Measurements from ENCODE around the gene TRIM2.
"Not testable (repeated sequence)": the region's sequence is repeated elsewhere in the genome, so short reads cannot be mapped to it uniquely, and the experiment has no call there.

The TRIM2 gene

GRCh38 chr4:153204247-153204671, at the start of gene TRIM2:
Gene TRIM2, plus strand, starts transcription at chr4:153204443. Its CDS starts 88 bp downstream, at chr4:153204531.
- DNase-seq = no peak

DNA sequence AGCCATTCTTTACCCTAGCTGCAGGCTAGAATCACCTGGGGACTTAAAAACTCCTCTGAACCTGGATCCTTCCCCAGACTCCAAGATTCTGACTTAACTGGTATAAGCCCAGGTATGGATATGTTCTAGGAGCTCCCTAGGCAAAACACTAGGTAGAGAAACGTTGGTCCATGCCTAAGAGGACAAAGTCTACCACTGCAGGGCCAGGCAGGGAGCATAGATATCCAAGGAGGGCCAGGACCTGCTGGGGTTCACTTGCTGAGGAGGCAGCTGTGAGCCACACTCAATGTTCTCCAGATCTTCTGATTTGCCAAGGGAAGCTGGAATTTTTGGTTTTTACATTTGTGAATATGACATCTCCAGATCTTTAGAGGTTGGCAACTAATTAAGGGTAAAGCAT, 48.6 kb upstream of the TRIM2 start:
- DNase-seq = no peak

- peak; percentile 81 for DNase-seq
Measured at GRCh38 chr4:153156263-153156662, 48.0 kb upstream of the TRIM2 start.

GRCh38 chr4:153156721-153157120, 47.5 kb upstream of the TRIM2 start:
- DNase-seq = no peak

DNA sequence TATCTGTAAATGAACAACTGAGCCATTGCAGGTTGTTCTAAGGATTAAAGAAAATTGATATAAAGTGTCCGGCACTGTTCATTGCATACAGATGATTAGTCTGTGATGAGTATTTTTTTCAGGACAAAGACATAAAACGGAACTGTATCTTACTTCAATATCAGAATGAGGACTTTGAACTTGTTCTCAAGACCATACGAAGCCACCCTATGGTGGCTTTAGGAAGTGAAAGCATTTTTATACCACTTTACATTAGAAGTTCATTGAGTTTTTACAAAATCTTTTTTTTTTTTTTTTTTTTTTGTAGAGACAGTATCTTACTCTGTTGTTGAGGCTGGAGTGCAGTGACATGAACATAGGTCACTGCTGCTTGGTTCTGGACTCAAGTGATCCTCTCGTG, 45.2 kb upstream of the TRIM2 start:
- DNase-seq = peak; percentile 76

DNA sequence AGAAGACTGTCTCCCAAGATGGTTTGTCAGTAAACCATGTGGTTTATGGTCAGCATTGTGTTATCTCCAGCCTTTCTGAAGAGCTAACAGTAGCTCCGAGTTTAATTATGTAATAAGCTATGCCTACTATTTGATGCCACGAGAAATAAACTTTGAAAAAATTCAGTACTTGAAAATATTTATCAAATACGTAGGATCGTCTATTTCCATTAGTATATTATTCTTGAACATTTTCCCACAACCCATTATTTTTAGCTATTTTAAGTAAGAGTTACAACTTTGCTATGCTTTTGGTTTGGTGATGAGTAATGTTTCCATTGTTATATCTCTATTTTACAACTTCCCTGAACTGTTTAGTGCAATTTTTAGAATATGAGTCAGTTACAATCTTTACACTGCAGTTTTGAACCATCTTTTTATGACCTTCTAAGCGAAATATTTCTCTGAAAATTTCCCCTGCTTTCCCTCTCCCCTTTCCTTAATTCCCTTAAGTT, 44.5 kb upstream of the TRIM2 start:
- peak; percentile 70 for DNase-seq

DNA sequence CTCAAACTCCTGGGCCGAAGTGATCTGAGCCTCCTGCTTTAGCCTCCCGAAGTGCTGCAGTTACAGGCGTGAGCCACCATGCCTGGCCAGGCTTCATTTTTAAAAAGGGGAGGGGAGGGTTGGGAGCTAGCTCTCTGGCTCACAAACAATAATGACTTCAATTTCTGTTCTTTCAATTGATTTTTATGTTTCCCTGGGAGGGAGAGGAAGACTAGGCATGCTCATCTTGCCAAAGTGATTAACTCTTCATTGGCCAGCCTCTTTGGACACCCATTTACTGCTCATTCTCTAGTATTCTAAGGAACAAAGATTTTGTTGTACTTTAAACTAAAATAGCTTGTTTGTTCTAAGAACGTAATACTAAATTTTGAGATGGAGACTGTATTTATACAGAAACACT, 43.4 kb upstream of the TRIM2 start:
- no peak for DNase-seq

- no peak for DNase-seq
Measured at GRCh38 chr4:153161226-153161963, 42.8 kb upstream of the TRIM2 start.

GRCh38 chr4:153165236-153165635, 39.0 kb upstream of the TRIM2 start:
- DNase-seq = not testable (repeated sequence)

DNA sequence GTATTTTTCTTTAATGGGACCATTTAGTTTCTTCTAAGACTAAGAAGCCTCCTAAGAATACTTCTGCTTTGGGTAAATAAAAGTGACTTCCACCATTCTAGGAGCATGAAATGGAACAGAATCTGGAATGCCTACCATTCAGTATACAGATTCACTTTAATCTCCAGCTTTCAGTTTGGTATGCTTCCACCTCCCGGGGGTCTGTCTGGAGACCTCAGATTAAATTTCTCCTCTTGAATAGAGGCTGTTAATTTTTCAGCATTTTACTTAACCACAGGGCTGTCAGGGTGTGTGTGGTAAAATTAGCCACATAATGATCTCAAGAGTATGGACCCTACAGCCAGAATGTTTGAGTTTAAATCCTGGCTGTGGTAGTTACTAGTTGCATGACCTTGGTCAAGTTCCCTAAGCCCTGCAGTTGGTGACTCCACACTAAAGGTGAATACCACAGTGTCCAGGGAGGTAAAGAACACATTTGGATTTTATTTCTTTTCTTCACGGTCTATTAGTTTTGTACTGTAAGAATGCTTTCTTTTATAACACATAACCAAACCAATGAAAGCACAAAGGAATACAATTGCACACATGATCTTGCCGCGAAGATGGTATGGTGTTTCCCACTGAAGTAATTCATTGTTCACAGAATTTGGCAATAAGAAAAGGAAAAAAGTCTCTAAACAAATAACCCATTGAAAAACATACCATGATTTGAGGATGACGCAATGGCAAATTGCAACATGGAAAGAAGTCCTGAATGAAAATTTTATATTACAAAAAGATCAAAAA, 37.3 kb upstream of the TRIM2 start:
- no peak for DNase-seq

GRCh38 chr4:153169776-153170175, 34.5 kb upstream of the TRIM2 start:
- no peak for DNase-seq

GRCh38 chr4:153170407-153170806, 33.8 kb upstream of the TRIM2 start:
- no peak for DNase-seq

DNA sequence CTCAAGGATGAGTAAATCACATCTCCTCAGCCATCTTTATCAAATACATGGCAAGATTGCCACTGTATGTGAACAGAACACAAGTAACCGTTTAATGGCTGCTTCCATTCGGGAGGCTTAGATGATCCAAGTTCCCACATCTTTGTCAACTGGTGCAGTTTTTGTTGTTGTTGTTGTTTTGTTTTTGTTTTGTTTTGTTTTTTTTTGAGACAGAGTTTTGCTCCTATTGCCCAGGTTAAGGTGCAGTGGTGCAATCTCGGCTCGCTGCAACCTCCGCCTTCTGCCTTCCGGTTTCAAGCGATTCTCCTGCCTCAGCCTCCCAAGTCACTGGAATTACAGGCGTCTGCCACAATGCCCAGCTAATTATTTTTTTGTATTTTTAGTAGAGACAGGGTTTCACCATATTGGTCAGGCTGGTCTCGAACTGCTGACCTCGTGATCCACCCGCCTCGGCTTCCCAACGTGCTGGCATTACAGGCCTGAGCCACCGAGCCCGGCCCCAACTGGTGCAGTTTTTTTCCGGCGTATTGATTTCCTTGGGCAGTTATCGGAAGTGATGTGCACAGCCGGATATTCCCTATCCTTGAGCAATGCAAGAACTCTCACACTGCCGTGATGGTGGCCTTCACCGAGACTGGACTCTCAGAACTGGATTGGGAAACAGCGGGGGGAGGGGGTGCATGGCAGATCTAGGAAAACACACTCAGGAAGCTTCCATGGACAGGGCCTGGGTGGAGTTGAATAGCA, 29.2 kb upstream of the TRIM2 start:
- DNase-seq = no peak

DNA sequence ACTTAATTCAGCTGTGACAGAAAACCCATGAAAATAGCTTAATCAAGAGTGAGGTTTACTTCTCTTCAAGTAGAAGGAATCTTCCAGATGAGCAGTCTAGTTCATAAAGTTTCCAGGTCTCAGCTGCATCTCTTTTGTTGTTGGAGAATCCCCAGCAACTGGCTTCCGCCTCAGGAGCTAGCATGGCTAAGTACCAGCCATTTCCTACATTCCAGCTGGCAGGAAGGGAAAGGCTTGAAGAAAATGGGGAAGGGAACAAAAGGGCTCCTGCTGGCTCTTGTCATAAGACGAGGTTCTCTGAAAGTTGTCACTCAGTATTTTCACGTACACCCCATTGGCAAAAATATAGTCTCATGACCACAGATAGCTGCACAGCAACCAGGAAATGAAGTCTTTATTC, 27.3 kb upstream of the TRIM2 start:
- DNase-seq = no peak

DNA sequence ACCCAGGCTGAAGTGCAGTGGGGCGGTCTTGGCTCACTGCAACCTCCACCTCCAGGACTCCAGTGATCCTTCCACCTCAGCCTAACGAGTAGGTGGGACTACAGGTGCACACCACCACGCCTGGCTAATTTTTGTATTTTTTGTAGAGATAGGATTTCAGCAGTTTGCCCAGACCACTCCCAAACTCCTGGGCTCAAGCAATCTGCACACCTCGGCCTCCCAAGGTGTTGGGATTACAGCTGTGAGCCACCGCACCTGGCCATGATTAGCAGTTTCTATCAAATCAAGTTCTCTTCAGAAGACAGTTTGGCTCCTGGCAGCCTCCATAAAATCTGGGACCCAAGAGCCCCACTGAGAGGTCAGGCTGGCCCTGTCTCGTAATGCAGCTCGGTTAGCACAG, 26.4 kb upstream of the TRIM2 start:
- DNase-seq = no peak

DNA sequence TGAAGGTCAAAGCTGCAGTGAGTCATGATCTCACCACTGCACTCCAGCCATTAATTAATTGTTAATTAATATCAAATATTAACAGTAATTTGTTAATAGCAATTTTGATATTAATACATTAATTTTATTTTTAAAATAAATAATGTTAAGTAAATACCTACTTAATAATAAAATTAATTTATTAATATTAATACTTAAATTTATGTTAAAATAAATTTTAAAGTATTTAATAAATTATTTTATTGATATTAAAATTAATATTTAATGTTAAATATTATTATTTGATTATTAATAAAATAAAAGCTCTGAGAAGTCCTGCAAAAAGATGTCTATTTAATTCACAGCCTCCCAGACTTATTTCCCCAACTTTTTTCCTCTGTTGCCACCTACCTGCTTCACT, 25.1 kb upstream of the TRIM2 start:
- DNase-seq = no peak

DNA sequence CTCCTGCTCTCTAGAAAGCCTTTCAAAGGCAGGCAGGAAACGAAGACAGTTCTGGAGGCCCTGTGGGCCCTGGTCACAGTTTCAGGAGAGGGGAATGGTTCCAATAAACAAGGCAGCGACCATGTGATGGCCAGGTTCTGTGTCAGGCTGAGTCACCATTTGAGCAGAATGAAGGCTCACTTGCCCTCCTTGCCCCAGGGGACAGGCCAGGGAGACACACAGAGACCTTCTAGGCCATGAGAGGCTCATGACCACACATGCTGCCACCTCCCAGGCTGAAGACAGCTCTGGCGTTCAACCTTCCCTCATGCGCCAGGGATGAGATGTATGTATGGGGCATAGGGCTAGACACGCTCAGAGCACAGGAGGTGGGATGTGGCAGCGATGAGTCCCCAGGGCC, 22.9 kb upstream of the TRIM2 start:
- no peak for DNase-seq

- DNase-seq = no peak
Measured at GRCh38 chr4:153181700-153182099, 22.5 kb upstream of the TRIM2 start.

DNA sequence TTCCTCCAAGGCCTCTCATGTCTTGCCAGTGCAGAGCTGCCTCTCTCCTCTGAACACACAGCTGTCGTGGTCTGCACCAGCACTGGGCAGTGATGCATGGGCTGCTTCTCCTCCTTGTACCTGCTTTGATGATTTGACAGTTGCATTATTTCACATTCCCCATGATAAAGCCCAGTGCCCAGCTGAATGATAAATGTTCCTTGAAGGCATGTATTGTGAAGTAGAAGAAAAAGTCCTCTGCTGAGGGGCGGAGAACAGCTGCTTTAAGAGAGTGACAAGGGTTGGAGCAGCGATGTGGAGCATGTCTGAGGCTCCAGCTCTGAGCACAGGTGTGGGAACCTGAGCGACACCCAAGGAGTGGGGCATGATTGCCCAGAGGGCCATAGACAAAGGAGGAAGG, 21.1 kb upstream of the TRIM2 start:
- no peak for DNase-seq

DNA sequence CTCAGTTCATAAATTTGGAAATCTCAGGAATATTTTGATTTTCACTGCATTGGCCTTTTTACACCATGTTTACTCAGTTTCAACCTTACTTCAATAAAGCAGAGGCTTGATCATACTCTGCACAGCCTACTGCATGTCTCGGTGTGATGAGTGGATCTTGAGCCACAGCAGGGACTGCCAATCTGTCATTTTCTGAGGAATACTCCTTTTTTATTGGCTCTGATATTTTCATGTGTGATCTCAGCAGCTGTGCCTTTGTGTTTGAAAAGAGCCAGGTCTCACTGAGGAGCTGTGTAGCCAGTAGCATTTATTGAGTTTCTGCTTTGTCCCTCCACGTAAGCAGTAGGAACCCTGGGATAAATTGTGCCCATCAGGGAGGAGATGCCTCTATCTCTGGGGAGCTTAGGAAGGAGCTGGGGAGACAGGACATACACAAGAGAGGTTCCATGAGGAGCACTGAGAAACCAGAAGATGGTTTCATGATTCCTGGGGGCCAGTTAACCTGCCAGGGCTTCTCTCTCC, 18.9 kb upstream of the TRIM2 start:
- DNase-seq = no peak

GRCh38 chr4:153186046-153186728, 18.1 kb upstream of the TRIM2 start:
- DNase-seq = no peak

DNA sequence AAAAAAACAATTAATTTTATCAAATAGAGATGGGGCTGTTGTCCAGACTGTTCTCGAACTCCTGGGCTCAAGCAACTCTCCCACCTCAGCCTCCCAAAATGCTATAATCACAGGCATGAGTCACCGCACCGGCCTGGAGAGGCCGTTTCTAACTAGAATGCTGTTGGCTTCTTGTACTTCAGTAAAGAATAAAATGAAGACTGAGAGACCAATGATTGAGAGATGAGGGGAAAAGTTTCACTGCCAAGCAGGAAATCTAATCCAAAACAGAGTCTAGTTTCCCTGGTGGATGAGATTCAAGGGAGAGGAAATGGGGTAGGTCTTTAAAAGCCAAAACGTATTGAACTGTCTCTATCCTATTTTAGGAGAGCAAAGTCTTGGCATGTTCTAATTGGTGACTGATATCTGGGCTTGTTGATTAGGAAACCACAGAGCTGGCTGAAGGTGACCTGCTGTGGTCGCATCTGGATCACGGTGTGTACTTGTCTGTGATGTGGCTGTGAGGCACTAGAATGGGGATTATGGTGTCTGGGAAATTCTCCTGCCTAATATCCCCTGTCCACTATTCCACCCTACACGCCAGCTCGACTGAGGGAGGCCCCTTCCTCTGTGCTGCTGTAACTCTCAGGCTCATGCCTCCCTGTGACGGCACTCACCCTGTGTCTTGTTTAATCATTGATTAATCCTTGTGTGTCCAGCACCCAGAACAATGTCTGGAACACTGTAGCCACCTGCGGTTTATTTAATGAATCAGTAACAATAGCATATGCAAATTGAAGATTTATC, 15.0 kb upstream of the TRIM2 start:
- no peak for DNase-seq

Measured in MV-4-11 (cell line).